ENCODE data around the gene FRAS1. TPM values are rescaled to one million over a fixed set of nuclear protein-coding genes. Genes with fewer than 3 reads are reported as not detected.
A peak's percentile ranks its signal among the peaks of the same experiment; 100 is the strongest.

The FRAS1 gene
- total RNA-seq, 1 donor from 2014 or later, result 8.8 TPM

DNA sequence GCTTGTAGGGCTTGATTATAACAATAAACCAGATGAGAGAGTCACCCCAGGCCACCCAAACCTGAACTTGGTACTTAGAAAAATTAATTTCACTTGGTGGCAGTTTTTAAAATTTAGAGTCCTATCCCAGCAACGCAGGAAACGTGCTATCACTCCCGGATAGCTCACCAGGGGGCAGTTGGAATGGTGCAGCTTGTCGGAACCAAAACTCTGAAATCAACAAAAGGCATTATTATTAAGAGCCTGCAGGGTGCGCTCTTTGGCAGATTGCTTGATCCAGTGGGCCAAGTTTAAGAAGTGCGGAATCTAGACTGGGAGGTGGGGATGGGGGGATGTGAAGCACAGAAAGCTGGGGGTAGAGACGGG is 2.4 kb downstream of the FRAS1 start:
- no peaks in the 10 kb centered on the region for H3K27me3 ChIP-seq
- peaks cover 12% of the 10 kb centered on the region for H3K4me1 ChIP-seq
- peak in 2 of 3 experiments; percentile 6 to 46 for TF ChIP-seq CTCF (IDR thresholded peaks at IDR 0.05)
- TF ChIP-seq POLR2AphosphoS5 (IDR thresholded peaks at IDR 0.05; ENCODE audit: insufficient read depth in 1 of 2, low read depth in 1 of 2), result no peak
- no peaks in the 10 kb centered on the region for H3K36me3 ChIP-seq
- intact Hi-C loops (cut with DNase I), result no loop called here
- peak overlapping the region; percentile 60 to 67 for H3K4me3 ChIP-seq
- H3K9me3 ChIP-seq, result no peaks in the 10 kb centered on the region
- H3K27ac ChIP-seq, result no peak overlapping the region
- no peak for DNase-seq (ENCODE audit: extremely low spot score in 2 of 2)

- peaks cover 12% of the 10 kb centered on the region for H3K4me1 ChIP-seq
- no peaks in the 10 kb centered on the region for H3K36me3 ChIP-seq
- TF ChIP-seq CTCF (IDR thresholded peaks at IDR 0.05), result no peak
- TF ChIP-seq POLR2A (IDR thresholded peaks at IDR 0.05), result no peak
- TF ChIP-seq POLR2AphosphoS5 (IDR thresholded peaks at IDR 0.05; ENCODE audit: insufficient read depth in 1 of 2, low read depth in 1 of 2), result no peak
- H3K27me3 ChIP-seq, result no peaks in the 10 kb centered on the region
- no peak for DNase-seq (ENCODE audit: extremely low spot score in 2 of 2)
- no peaks in the 10 kb centered on the region for H3K9me3 ChIP-seq
- H3K4me3 ChIP-seq, result no peak overlapping the region
- intact Hi-C loops (cut with DNase I), result no loop called here
- H3K27ac ChIP-seq, result no peak overlapping the region
Measured at GRCh38 chr4:78059938-78060337, 2.8 kb downstream of the FRAS1 start.

GRCh38 chr4:78061939-78062570 is 4.9 kb downstream of the FRAS1 start:
- peaks cover 8% of the 10 kb centered on the region for H3K4me1 ChIP-seq
- no peaks in the 10 kb centered on the region for H3K36me3 ChIP-seq
- H3K27ac ChIP-seq, result no peak overlapping the region
- TF ChIP-seq POLR2AphosphoS5 (IDR thresholded peaks at IDR 0.05; ENCODE audit: insufficient read depth in 1 of 2, low read depth in 1 of 2), result peak in 1 of 2 donors; percentile 27
- TF ChIP-seq CTCF (IDR thresholded peaks at IDR 0.05), result no peak
- no peak for TF ChIP-seq POLR2A (IDR thresholded peaks at IDR 0.05)
- intact Hi-C loops (cut with DNase I), result no loop called here
- no peaks in the 10 kb centered on the region for H3K9me3 ChIP-seq
- DNase-seq (ENCODE audit: extremely low spot score in 2 of 2), result no peak
- H3K4me3 ChIP-seq, result no peak overlapping the region
- no peaks in the 10 kb centered on the region for H3K27me3 ChIP-seq

DNA sequence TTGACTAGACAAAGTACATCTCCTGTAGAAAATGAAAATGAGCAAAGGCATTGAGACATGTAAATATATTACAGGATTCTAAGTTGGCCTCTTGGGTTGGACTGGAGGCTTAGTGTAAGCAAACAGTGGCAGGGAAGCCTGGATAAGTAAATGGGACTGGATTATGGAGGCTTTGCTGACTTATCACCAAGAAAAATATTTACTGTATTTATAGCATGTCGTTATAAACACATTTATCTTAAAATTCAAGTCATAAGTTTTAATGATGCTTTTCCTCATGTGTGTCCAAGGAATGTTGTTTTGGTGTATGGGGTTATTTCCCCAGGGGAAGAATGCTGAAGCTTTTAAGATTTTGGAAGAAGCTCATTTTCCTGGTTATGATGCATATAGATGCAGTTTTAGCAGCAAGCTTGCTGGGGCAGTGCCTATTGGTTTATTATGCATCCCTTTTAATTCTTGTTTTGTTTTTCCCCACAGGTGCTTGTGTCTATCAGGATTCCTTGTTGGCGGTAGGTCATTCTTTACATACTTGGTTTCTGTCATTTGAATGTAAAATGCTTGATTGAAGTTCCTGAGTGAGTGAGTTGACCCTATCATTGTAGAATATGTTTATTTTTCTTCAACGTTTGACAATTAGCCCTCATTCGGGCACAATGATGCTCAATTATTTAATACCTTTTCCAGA is 8.5 kb downstream of the FRAS1 start:
- TF ChIP-seq POLR2AphosphoS5 (IDR thresholded peaks at IDR 0.05; ENCODE audit: insufficient read depth in 1 of 2, low read depth in 1 of 2) (no peak), POLR2A (IDR thresholded peaks at IDR 0.05) (no peak), CTCF (IDR thresholded peaks at IDR 0.05) (no peak)
- Histone ChIP-seq H3K27ac (no peak overlapping the region), H3K4me3 (no peak overlapping the region), H3K36me3 (no peaks in the 10 kb centered on the region), H3K9me3 (no peaks in the 10 kb centered on the region), H3K4me1 (no peaks in the 10 kb centered on the region), H3K27me3 (no peaks in the 10 kb centered on the region)
- no peak for DNase-seq (ENCODE audit: extremely low spot score in 2 of 2)
- intact Hi-C loops (cut with DNase I), result no loop called here

DNA sequence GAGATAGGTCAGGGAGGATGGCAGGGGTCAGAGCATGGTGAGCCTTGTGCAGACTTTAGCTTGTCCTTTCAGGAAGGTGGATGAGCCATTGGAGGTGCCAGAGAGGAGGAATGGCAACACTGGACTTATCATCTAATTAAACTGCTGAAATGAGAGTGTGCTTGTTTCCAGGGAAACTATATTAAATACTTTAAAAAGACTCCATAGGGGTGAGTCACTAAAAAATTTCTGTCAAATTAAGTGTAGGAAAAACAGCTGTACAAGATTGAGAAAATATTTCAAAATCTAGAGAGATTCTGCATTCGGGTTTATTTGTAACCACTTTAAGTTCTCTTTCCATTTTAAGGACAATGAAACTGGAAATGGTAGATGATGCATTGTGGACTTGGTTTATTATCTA is 11.4 kb downstream of the FRAS1 start:
- no peaks in the 10 kb centered on the region for H3K9me3 ChIP-seq
- intact Hi-C loops (cut with DNase I), result no loop called here
- H3K27ac ChIP-seq, result no peak overlapping the region
- no peak for DNase-seq (ENCODE audit: extremely low spot score in 2 of 2)
- no peaks in the 10 kb centered on the region for H3K36me3 ChIP-seq
- TF ChIP-seq CTCF (IDR thresholded peaks at IDR 0.05), result no peak
- TF ChIP-seq POLR2AphosphoS5 (IDR thresholded peaks at IDR 0.05; ENCODE audit: insufficient read depth in 1 of 2, low read depth in 1 of 2), result no peak
- no peak for TF ChIP-seq POLR2A (IDR thresholded peaks at IDR 0.05)
- H3K4me3 ChIP-seq, result no peak overlapping the region
- H3K27me3 ChIP-seq, result no peaks in the 10 kb centered on the region
- no peaks in the 10 kb centered on the region for H3K4me1 ChIP-seq

Data from vagina (tissue), 2 donors.